H9 (cell line): ENCODE data around the gene KCNAB1. TPM values are rescaled to one million over a fixed set of nuclear protein-coding genes. Genes with fewer than 3 reads are reported as not detected.

Experiments used
- DNase-seq: peaks from one replicate; pipeline ENCODE4 v3.0.0-alpha.2; 2017
- H2AFZ ChIP-seq: one replicate; pipeline ENCODE4 v1.6.1; 2013; ENCODE audit warnings: mild to moderate bottlenecking, low read length, control low read depth, moderate library complexity
- H2AK5ac ChIP-seq: 2 replicates; pipeline ENCODE4 v1.6.1; 2013; ENCODE audit warnings: low read length, control low read depth, mixed read lengths; ENCODE audit not compliant: insufficient read length
- H2BK120ac ChIP-seq: one replicate; pipeline ENCODE4 v1.6.1; 2013; ENCODE audit warnings: low read depth, mild to moderate bottlenecking, low read length, control low read depth, inconsistent platforms; ENCODE audit not compliant: poor library complexity, severe bottlenecking
- H2BK12ac ChIP-seq: 2 replicates; pipeline ENCODE4 v1.6.1; 2013; ENCODE audit warnings: low read length, control low read depth, mixed read lengths, low read depth; ENCODE audit not compliant: insufficient read length
- H2BK15ac ChIP-seq: 2 replicates; pipeline ENCODE4 v1.6.1; 2013; ENCODE audit warnings: low read depth, low read length, control low read depth
- H2BK20ac ChIP-seq: one replicate; pipeline ENCODE4 v1.6.1; 2013; ENCODE audit warnings: low read depth, mild to moderate bottlenecking, low read length, control low read depth, inconsistent platforms; ENCODE audit not compliant: poor library complexity, severe bottlenecking
- H2BK5ac ChIP-seq: 2 replicates; pipeline ENCODE4 v1.6.1; 2013; ENCODE audit warnings: low read length, control low read depth, mixed read lengths; ENCODE audit not compliant: insufficient read length
- H3K14ac ChIP-seq: 2 replicates; pipeline ENCODE4 v1.6.1; 2013; ENCODE audit warnings: low read length, control low read depth; ENCODE audit not compliant: insufficient read depth
- H3K18ac ChIP-seq: 2 replicates; pipeline ENCODE4 v1.6.1; 2013; ENCODE audit warnings: low read depth, mild to moderate bottlenecking, mixed read lengths, low read length, control low read depth; ENCODE audit not compliant: insufficient read length
- H3K23ac ChIP-seq: 2 replicates; pipeline ENCODE4 v1.6.1; 2013; ENCODE audit warnings: low read length, control low read depth, mixed read lengths, low read depth; ENCODE audit not compliant: insufficient read length
- H3K23me2 ChIP-seq: 2 replicates; pipeline ENCODE4 v1.6.1; 2013; ENCODE audit warnings: low read depth, mild to moderate bottlenecking, mixed read lengths, low read length, control low read depth; ENCODE audit not compliant: insufficient read length, poor library complexity, severe bottlenecking
- H3K27ac ChIP-seq: 2 replicates; pipeline ENCODE4 v1.5.1; 2013; ENCODE audit warnings: low read length, control low read depth, mixed read lengths, low read depth; ENCODE audit not compliant: insufficient read length
- H3K27me3 ChIP-seq: 2 replicates; pipeline ENCODE4 v1.6.1; 2013; ENCODE audit warnings: low read length, control low read depth, inconsistent platforms; ENCODE audit not compliant: insufficient read depth
- H3K4ac ChIP-seq: 2 replicates; pipeline ENCODE4 v1.6.1; 2013; ENCODE audit warnings: low read depth, mild to moderate bottlenecking, control low read depth, inconsistent platforms, low read length, moderate library complexity
- H3K4me1 ChIP-seq: 2 replicates; pipeline ENCODE4 v1.6.1; 2013; ENCODE audit warnings: low read length, control low read depth, inconsistent platforms; ENCODE audit not compliant: insufficient read depth
- H3K4me2 ChIP-seq: 2 replicates; pipeline ENCODE4 v1.6.1; 2013; ENCODE audit warnings: low read length, control low read depth, mixed read lengths; ENCODE audit not compliant: insufficient read length, insufficient read depth
- H3K56ac ChIP-seq: 2 replicates; pipeline ENCODE4 v1.6.1; 2013; ENCODE audit warnings: low read depth, mild to moderate bottlenecking, mixed read lengths, low read length, control low read depth; ENCODE audit not compliant: insufficient read length
- H3K79me1 ChIP-seq: 2 replicates; pipeline ENCODE4 v1.6.1; 2013; ENCODE audit warnings: low read depth, mild to moderate bottlenecking, moderate library complexity, low read length, control low read depth, inconsistent platforms; ENCODE audit not compliant: insufficient read depth, poor library complexity, severe bottlenecking
- H3K79me2 ChIP-seq: 2 replicates; pipeline ENCODE4 v1.6.1; 2013; ENCODE audit warnings: low read length, control low read depth, inconsistent platforms; ENCODE audit not compliant: insufficient read depth
- H3K9ac ChIP-seq: 2 replicates; pipeline ENCODE4 v1.6.1; 2013; ENCODE audit warnings: low read length, control low read depth, mixed read lengths; ENCODE audit not compliant: insufficient read length; ENCODE audit errors: extremely low read depth
- H3K9me3 ChIP-seq: one replicate; pipeline ENCODE4 v1.6.1; 2013; ENCODE audit warnings: low read depth, low read length, inconsistent platforms; ENCODE audit not compliant: control insufficient read depth
- H3T11ph ChIP-seq: one replicate; pipeline ENCODE4 v1.6.1; 2013; ENCODE audit warnings: mild to moderate bottlenecking, low read length, control low read depth, inconsistent platforms
- H4K20me1 ChIP-seq: one replicate; pipeline ENCODE4 v1.6.1; 2013; ENCODE audit not compliant: control insufficient read depth, insufficient read length, insufficient read depth
- H4K5ac ChIP-seq: 2 replicates; pipeline ENCODE4 v1.6.1; 2013; ENCODE audit warnings: low read depth, mild to moderate bottlenecking, mixed read lengths, low read length, control low read depth; ENCODE audit not compliant: insufficient read length
- H4K8ac ChIP-seq: replicated peaks from 2 replicates; pipeline ENCODE4 v1.6.1; 2013; ENCODE audit warnings: low read length, control low read depth, mixed read lengths, low read depth; ENCODE audit not compliant: insufficient read length
- H4K91ac ChIP-seq: 2 replicates; pipeline ENCODE4 v1.6.1; 2013; ENCODE audit warnings: low read depth, mild to moderate bottlenecking, moderate library complexity, mixed read lengths, low read length, control low read depth; ENCODE audit not compliant: insufficient read length
- H3K27ac Mint-ChIP-seq, 3 experiments: 2 replicates in 2 of 3; 3 replicates in 1 of 3; pipeline ENCODE4 v1.8.0; 2020 to 2021; ENCODE audit warnings: mixed read lengths in 3 of 3, mild to moderate bottlenecking in 1 of 3, moderate library complexity in 1 of 3
- H3K27me3 Mint-ChIP-seq: 2 replicates; pipeline ENCODE4 v1.8.0; 2021; ENCODE audit warnings: low read depth, mild to moderate bottlenecking, moderate library complexity, mixed read lengths
- H3K36me3 Mint-ChIP-seq, 3 experiments: 2 replicates in 2 of 3; 3 replicates in 1 of 3; pipeline ENCODE4 v1.8.0; 2020 to 2021; ENCODE audit warnings: low read depth in 3 of 3, mixed read lengths in 3 of 3; ENCODE audit not compliant: insufficient read depth in 1 of 3
- H3K4me1 Mint-ChIP-seq, 2 experiments: 2 replicates each; pipeline ENCODE4 v1.8.0; 2020; ENCODE audit warnings: mixed read lengths in 2 of 2
- H3K4me3 Mint-ChIP-seq, 2 experiments: 2 replicates in 1 of 2; 3 replicates in 1 of 2; pipeline ENCODE4 v1.8.0; 2020 to 2021; ENCODE audit warnings: mild to moderate bottlenecking in 2 of 2, mixed read lengths in 2 of 2, moderate library complexity in 1 of 2
- H3K9me3 Mint-ChIP-seq, 2 experiments: 2 replicates in 1 of 2; 3 replicates in 1 of 2; pipeline ENCODE4 v1.8.0; 2020; ENCODE audit warnings: mild to moderate bottlenecking in 2 of 2, mixed read lengths in 2 of 2, moderate library complexity in 1 of 2
- WGBS: extraction: QIAGEN DNeasy Blood & Tissue Kit; methylation state at CpG from one replicate; pipeline ENCODE4 v1.1.7; 2013; ENCODE audit warnings: missing lambda C conversion rate, low lambda C conversion rate, mixed read lengths; ENCODE audit not compliant: insufficient read length; ENCODE audit errors: extremely low coverage; 5-methylcytosine and 5-hydroxymethylcytosine counted together
- total RNA-seq: library from RNA; stranded (reverse); gene quantifications from 2 replicates; pipeline ENCODE4 v1.2.1, GENCODE V29; 2021
- TF ChIP-seq, protein P1 (sequence below): fragments of 200-600 bp; sonication (generic); conservative IDR thresholded peaks from 3 replicates; pipeline ENCODE4 v1.8.0; 2021; ENCODE audit warnings: antibody characterized with exemption, mild to moderate bottlenecking

Gene KCNAB1
- total RNA-seq, 1 experiment from 2014 or later, result 3.7 TPM

DNA sequence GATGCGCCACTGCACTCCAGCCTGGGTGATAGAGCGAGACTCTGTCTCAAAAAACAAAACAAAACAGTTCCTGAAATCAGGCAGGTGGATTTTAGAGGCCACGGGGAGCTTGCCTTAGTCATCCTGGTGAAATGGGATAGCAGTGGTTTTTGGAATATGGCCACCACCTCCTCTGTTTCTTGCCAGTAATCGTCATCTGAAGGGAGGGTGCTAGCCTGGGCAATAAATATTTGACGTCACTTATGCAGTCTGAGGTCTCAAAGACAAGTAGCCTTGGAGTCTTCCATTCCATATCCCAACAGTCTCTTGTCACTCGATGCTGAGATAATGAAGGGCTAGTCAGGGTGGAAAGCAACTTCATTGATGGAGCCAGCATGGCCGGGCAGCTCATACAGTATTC is 55.2 kb downstream of the KCNAB1 start:
- Histone ChIP-seq H3K27me3 (no peaks in the 10 kb centered on the region), H3K4me2 (no peak overlapping the region), H3K27ac (no peak overlapping the region), H3K9me3 (no peaks in the 10 kb centered on the region), H2BK5ac (no peak overlapping the region), H2AFZ (no peak overlapping the region), H2AK5ac (no peak overlapping the region), H3K79me2 (no peaks in the 10 kb centered on the region), H4K8ac (no peak overlapping the region), H3K4me1 (no peaks in the 10 kb centered on the region), H3K79me1 (no peaks in the 10 kb centered on the region), H3K9ac (no peak overlapping the region), H3K14ac (no peak overlapping the region), H2BK120ac (no peak overlapping the region), H3K23ac (no peak overlapping the region), H4K91ac (no peak overlapping the region), H3K4ac (no peak overlapping the region), H3K23me2 (no peaks in the 10 kb centered on the region), H3K18ac (no peak overlapping the region), H3T11ph (no peak overlapping the region), H4K5ac (no peak overlapping the region), H2BK20ac (no peak overlapping the region), H2BK15ac (no peak overlapping the region), H4K20me1 (no peaks in the 10 kb centered on the region), H3K56ac (no peak overlapping the region), H2BK12ac (no peak overlapping the region)
- no peak for DNase-seq
- WGBS, result no CpG with 5 or more reads among the region's 7 CpGs
- TF ChIP-seq, protein P1, sequence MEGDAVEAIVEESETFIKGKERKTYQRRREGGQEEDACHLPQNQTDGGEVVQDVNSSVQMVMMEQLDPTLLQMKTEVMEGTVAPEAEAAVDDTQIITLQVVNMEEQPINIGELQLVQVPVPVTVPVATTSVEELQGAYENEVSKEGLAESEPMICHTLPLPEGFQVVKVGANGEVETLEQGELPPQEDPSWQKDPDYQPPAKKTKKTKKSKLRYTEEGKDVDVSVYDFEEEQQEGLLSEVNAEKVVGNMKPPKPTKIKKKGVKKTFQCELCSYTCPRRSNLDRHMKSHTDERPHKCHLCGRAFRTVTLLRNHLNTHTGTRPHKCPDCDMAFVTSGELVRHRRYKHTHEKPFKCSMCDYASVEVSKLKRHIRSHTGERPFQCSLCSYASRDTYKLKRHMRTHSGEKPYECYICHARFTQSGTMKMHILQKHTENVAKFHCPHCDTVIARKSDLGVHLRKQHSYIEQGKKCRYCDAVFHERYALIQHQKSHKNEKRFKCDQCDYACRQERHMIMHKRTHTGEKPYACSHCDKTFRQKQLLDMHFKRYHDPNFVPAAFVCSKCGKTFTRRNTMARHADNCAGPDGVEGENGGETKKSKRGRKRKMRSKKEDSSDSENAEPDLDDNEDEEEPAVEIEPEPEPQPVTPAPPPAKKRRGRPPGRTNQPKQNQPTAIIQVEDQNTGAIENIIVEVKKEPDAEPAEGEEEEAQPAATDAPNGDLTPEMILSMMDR, result no peak
- Mint-ChIP-seq H3K4me3 (no peak overlapping the region), H3K9me3 (no peaks in the 10 kb centered on the region; a peak in 1 of 5 replicates), H3K27ac (no peak overlapping the region), H3K36me3 (no peaks in the 10 kb centered on the region), H3K27me3 (no peaks in the 10 kb centered on the region), H3K4me1 (peaks cover 4% of the 10 kb centered on the region in 2 experiments; a peak in 2 of 4 replicates)
